NCI-H748 treated with DMSO at 0.1 percent for 48 hours (cell line): ENCODE measurements around the gene LONP1.

Source experiments
- DNase-seq: peaks from one replicate; lab custom pipeline; 2025; lab: John Stamatoyannopoulos, UW

The LONP1 gene

GRCh38 chr19:5679289-5680083 is 40.5 kb downstream of the LONP1 start:
- no peak for DNase-seq

GRCh38 chr19:5678071-5678718 is 41.8 kb downstream of the LONP1 start:
- no peak for DNase-seq

GRCh38 chr19:5677580-5677979 is 42.4 kb downstream of the LONP1 start:
- DNase-seq: no peak

GRCh38 chr19:5677136-5677535 is 42.8 kb downstream of the LONP1 start:
- no peak for DNase-seq

GRCh38 chr19:5676772-5677105 is 43.2 kb downstream of the LONP1 start:
- DNase-seq: no peak

- DNase-seq: no peak
Observed at GRCh38 chr19:5676105-5676771, 43.7 kb downstream of the LONP1 start.

- no peak for DNase-seq
Observed at GRCh38 chr19:5674714-5675113, 45.2 kb downstream of the LONP1 start.

- DNase-seq: no peak
Observed at GRCh38 chr19:5673752-5674151, 46.2 kb downstream of the LONP1 start.

- DNase-seq: no peak
Observed at GRCh38 chr19:5672708-5673459, 47.1 kb downstream of the LONP1 start.

GRCh38 chr19:5671600-5671999 is 48.3 kb downstream of the LONP1 start:
- DNase-seq: no peak

- DNase-seq: no peak
Observed at GRCh38 chr19:5669212-5669611, 50.7 kb downstream of the LONP1 start.

- DNase-seq: no peak
Observed at GRCh38 chr19:5667751-5668271, 52.1 kb downstream of the LONP1 start.

GRCh38 chr19:5666921-5667610 is 52.9 kb downstream of the LONP1 start:
- no peak for DNase-seq

- DNase-seq: no peak
Observed at GRCh38 chr19:5665781-5666513, 54.0 kb downstream of the LONP1 start.

- DNase-seq: no peak
Observed at GRCh38 chr19:5664515-5664914, 55.4 kb downstream of the LONP1 start.

GRCh38 chr19:5663904-5664303 is 56.0 kb downstream of the LONP1 start:
- no peak for DNase-seq

GRCh38 chr19:5661483-5661882 is 58.5 kb downstream of the LONP1 start:
- DNase-seq: no peak

- no peak for DNase-seq
Observed at GRCh38 chr19:5655412-5655811, 64.5 kb downstream of the LONP1 start.

GRCh38 chr19:5654931-5655330 is 65.0 kb downstream of the LONP1 start:
- DNase-seq: no peak

- DNase-seq: no peak
Observed at GRCh38 chr19:5652261-5652660, 67.7 kb downstream of the LONP1 start.

GRCh38 chr19:5651361-5651760 is 68.6 kb downstream of the LONP1 start:
- DNase-seq: no peak
